GM21390 (cell line): ENCODE results near the gene SQOR.
"Not testable (repeated sequence)": the region's sequence is repeated elsewhere in the genome, so short reads cannot be mapped to it uniquely, and the experiment has no call there.

Experiments
- ATAC-seq: cut with Tn5 transposase; IDR thresholded peaks from one replicate; pipeline ENCODE4 v1.9.1; 2021; ENCODE audit not compliant: unreplicated experiment

The SQOR gene

GRCh38 chr15:45630917-45631691 lies 3.7 kb upstream of the SQOR start:
- no peak for ATAC-seq

- ATAC-seq, result no peak
These were observed 3.1 kb upstream of the SQOR start for GRCh38 chr15:45631776-45632175.

GRCh38 chr15:45635191-45635638 lies 386 bp downstream of the SQOR start:
- peak; percentile 45 for ATAC-seq

- ATAC-seq, result no peak
These were observed 999 bp downstream of the SQOR start for GRCh38 chr15:45635763-45636292.

- no peak for ATAC-seq
These were observed 2.3 kb downstream of the SQOR start for GRCh38 chr15:45637141-45637540.

- ATAC-seq, result peak; percentile 56
These were observed 2.8 kb downstream of the SQOR start for GRCh38 chr15:45637552-45638033.

GRCh38 chr15:45640616-45641015 lies 5.8 kb downstream of the SQOR start:
- ATAC-seq, result no peak

GRCh38 chr15:45641374-45641781 lies 6.5 kb downstream of the SQOR start:
- no peak for ATAC-seq

- no peak for ATAC-seq
These were observed 7.4 kb downstream of the SQOR start for GRCh38 chr15:45641999-45642932.

GRCh38 chr15:45644437-45644836 lies 9.6 kb downstream of the SQOR start:
- ATAC-seq, result no peak

GRCh38 chr15:45645026-45645980 lies 10.5 kb downstream of the SQOR start:
- ATAC-seq, result no peak

- no peak for ATAC-seq
These were observed 11.4 kb downstream of the SQOR start for GRCh38 chr15:45646220-45646619.

- ATAC-seq, result no peak
These were observed 13.0 kb downstream of the SQOR start for GRCh38 chr15:45647828-45648227.

- no peak for ATAC-seq
These were observed 13.8 kb downstream of the SQOR start for GRCh38 chr15:45648521-45649200.

GRCh38 chr15:45650007-45650406 lies 15.2 kb downstream of the SQOR start:
- ATAC-seq, result not testable (repeated sequence)

GRCh38 chr15:45650889-45651525 lies 16.2 kb downstream of the SQOR start:
- no peak for ATAC-seq

- ATAC-seq, result no peak
These were observed 19.0 kb downstream of the SQOR start for GRCh38 chr15:45653702-45654424.

- ATAC-seq, result no peak
These were observed 19.9 kb downstream of the SQOR start for GRCh38 chr15:45654749-45655148.

- no peak for ATAC-seq
These were observed 22.4 kb downstream of the SQOR start for GRCh38 chr15:45657254-45657653.
